ENCODE measurements around the gene HRH1.

HRH1 gene

DNA sequence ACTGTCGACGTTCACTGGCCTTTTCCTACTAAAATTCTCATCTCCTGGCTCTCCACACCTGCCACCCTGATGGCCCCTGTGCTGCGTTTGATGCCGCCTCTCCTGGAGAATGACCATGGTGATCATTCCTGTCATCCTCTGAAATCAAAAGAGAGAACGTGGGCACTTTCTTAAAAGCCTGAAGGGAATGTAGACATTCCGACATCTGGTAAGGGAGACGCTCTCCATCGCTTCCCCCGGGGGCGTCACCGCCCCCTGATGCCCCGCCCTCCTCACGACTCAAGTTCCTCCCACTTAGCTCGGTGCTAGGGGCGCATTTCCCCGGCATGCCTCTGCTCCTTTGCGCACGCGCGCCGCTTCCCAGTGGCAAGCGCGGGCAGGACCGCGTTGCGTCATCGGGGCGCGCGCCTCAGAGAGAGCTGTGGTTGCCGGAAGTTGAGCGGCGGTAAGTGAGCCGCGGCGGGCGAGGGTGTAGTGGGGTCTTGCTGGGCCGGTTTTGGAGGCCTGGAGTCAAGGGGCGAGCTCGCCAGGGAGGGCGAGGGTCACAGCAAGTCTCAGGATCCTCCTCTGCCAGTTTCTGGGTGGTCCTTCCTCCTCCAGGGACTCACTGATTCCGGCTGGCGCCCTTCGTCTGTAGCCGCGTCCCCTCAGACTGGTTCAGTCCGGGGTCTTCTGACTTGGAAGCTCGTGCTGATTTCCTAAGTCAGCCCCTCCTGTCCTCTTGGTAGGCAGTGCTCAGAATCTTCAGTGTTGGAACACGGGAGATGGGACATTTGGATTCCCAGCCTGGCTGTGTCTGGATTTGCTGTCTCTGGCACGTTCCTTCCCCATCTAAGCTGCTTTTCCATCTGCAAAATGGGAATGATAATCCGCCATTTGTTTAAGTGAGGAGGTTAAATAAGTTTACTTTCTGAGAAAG is 118.0 kb downstream of the HRH1 start, which contains the start of gene ATG7:
Gene ATG7 (plus strand): TSS at position 412 of the 919 bp plus-strand sequence. CDS start 26,299 bp downstream, outside the sequence.
- TF ChIP-seq, protein P1, sequence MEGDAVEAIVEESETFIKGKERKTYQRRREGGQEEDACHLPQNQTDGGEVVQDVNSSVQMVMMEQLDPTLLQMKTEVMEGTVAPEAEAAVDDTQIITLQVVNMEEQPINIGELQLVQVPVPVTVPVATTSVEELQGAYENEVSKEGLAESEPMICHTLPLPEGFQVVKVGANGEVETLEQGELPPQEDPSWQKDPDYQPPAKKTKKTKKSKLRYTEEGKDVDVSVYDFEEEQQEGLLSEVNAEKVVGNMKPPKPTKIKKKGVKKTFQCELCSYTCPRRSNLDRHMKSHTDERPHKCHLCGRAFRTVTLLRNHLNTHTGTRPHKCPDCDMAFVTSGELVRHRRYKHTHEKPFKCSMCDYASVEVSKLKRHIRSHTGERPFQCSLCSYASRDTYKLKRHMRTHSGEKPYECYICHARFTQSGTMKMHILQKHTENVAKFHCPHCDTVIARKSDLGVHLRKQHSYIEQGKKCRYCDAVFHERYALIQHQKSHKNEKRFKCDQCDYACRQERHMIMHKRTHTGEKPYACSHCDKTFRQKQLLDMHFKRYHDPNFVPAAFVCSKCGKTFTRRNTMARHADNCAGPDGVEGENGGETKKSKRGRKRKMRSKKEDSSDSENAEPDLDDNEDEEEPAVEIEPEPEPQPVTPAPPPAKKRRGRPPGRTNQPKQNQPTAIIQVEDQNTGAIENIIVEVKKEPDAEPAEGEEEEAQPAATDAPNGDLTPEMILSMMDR (conservative IDR thresholded peaks at IDR 0.05; ENCODE audit: low read depth, low read length) = no peak
- peak; percentile 81 for DNase-seq (ENCODE audit: low read depth)
- H3K4me3 ChIP-seq (ENCODE audit: low read length) = peak within 1 kb of the TSS; percentile 100

DNA sequence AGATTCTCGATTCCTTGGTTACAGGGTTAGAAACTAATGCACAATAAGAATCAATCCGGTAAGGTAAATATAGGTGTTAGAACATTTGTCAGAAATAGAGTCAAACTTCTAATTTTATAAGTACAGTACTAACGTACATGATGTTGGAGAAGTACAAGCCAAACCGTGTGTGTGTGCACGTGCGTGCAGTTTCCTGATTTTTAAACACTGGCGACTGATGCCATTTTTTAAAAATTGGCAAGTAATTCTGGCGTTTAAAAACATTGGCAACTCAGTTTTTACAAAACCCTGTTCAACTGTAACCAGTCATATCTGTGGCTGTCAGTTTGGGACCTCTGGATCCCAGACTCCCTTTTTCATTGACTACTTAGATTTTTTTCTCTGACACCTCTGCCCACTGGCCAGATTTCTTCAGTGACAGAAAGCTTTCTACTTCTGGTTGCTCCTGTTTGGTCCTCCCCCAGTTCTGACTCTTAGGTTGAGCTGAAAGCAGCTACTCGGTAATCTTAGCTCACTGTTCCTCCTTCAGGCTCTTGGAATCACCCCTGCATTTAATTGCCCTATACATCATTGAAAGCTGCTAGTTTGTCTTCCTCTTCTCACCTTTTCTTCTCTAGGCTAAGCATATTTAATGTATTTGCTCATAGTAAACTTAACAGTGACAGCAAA is 118.7 kb downstream of the HRH1 start:
- DNase-seq (ENCODE audit: low read depth) = no peak
- TF ChIP-seq, protein P1 (conservative IDR thresholded peaks at IDR 0.05; ENCODE audit: low read depth, low read length) = no peak
- peak overlapping the region; percentile 100 for H3K4me3 ChIP-seq (ENCODE audit: low read length)

GRCh38 chr3:11273891-11274291 is 119.6 kb downstream of the HRH1 start:
- no peak for DNase-seq (ENCODE audit: low read depth)
- TF ChIP-seq, protein P1 (conservative IDR thresholded peaks at IDR 0.05; ENCODE audit: low read depth, low read length) = no peak
- no peak overlapping the region for H3K4me3 ChIP-seq (ENCODE audit: low read length)

- H3K4me3 ChIP-seq (ENCODE audit: low read length) = no peak overlapping the region
- no peak for DNase-seq (ENCODE audit: low read depth)
- TF ChIP-seq, protein P1 (conservative IDR thresholded peaks at IDR 0.05; ENCODE audit: low read depth, low read length) = no peak
Measured at GRCh38 chr3:11274566-11275142, 120.4 kb downstream of the HRH1 start.

GRCh38 chr3:11275926-11276325 is 121.6 kb downstream of the HRH1 start:
- H3K4me3 ChIP-seq (ENCODE audit: low read length) = no peak overlapping the region
- no peak for DNase-seq (ENCODE audit: low read depth)
- TF ChIP-seq, protein P1 (conservative IDR thresholded peaks at IDR 0.05; ENCODE audit: low read depth, low read length) = no peak

DNA sequence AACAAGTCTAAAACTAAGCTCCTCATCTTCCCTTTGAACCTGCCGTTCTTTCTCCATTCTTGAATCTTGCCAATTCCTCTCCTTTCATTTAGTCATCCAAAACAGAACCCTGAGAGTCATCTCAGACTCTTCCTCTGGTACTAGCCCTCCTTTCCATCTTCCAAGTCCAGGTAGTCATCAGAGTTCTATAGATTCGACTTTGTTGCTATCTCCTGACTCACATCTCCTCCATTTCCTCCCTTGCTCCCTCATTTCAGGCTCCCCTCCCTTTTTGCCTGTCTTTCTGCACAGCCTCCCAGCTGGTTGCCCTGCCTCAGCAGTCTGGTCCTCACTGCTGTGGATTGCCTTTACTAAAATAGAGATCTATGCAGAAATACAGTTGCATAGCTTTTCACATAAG is 122.6 kb downstream of the HRH1 start:
- TF ChIP-seq, protein P1 (conservative IDR thresholded peaks at IDR 0.05; ENCODE audit: low read depth, low read length) = no peak
- DNase-seq (ENCODE audit: low read depth) = no peak
- H3K4me3 ChIP-seq (ENCODE audit: low read length) = no peak overlapping the region
